CD14-positive monocyte (primary cell): Measurements from ENCODE around the gene TBC1D9B. TPM values are rescaled to one million over a fixed set of nuclear protein-coding genes. Genes with fewer than 3 reads are reported as not detected.

ENCODE experiments used
- DNase-seq, 3 donors: peaks; one replicate each; pipeline ENCODE4 v3.0.0-alpha.2; 2011 to 2022
- H2AFZ ChIP-seq: 2 replicates; pipeline ENCODE4 v1.6.0; 2012; ENCODE audit warnings: mild to moderate bottlenecking, low read depth, low read length, inconsistent platforms; ENCODE audit not compliant: insufficient read depth, poor library complexity, severe bottlenecking
- H3K27ac ChIP-seq, 2 donors: 1 replicate in 1 of 2; 2 replicates in 1 of 2; pipeline ENCODE4 v1.5.1; 2012 to 2013; ENCODE audit warnings: low read length in 2 of 2, control low read depth in 1 of 2, inconsistent platforms in 1 of 2, low read depth in 1 of 2, mild to moderate bottlenecking in 1 of 2
- H3K27me3 ChIP-seq, 2 donors: one replicate each; pipeline versions ENCODE4 v1.6.0 to v1.6.1; 2011 to 2013; ENCODE audit warnings: low read length in 2 of 2; ENCODE audit not compliant: control insufficient read depth in 2 of 2, insufficient read depth in 2 of 2
- H3K36me3 ChIP-seq, 2 donors: replicated peaks in 1 of 2; 1 replicate in 1 of 2; 2 replicates in 1 of 2; pipeline versions ENCODE4 v1.5.1 to v1.6.1; 2012 to 2013; ENCODE audit warnings: low read length in 2 of 2, control low read depth in 1 of 2, inconsistent platforms in 1 of 2, mild to moderate bottlenecking in 1 of 2; ENCODE audit not compliant: insufficient read depth in 2 of 2, control insufficient read depth in 1 of 2
- H3K4me1 ChIP-seq, 2 donors: 1 replicate in 1 of 2; 2 replicates in 1 of 2; pipeline versions ENCODE4 v1.5.1 to v1.6.1; 2012 to 2013; ENCODE audit warnings: low read length in 2 of 2, control low read depth in 1 of 2, inconsistent platforms in 1 of 2, mild to moderate bottlenecking in 1 of 2, moderate library complexity in 1 of 2; ENCODE audit not compliant: insufficient read depth in 2 of 2, control insufficient read depth in 1 of 2
- H3K4me2 ChIP-seq: replicated peaks from 2 replicates; pipeline ENCODE3; 2012; ENCODE audit warnings: low read length, moderate library complexity, mild to moderate bottlenecking; ENCODE audit not compliant: poor library complexity, severe bottlenecking; ENCODE audit errors: extremely low read depth
- H3K4me3 ChIP-seq, 3 experiments: fragments of 200-600 bp in 1 of 3; sonication (generic) in 1 of 3; replicated peaks in 1 of 3; 1 replicate in 2 of 3; 2 replicates in 1 of 3; pipeline ENCODE4 v1.5.1; 2011 to 2013; ENCODE audit warnings: low read length in 3 of 3, mild to moderate bottlenecking in 3 of 3, control low read depth in 2 of 3, low read depth in 2 of 3, inconsistent platforms in 1 of 3, moderate library complexity in 1 of 3
- H3K79me2 ChIP-seq: 2 replicates; pipeline ENCODE4 v1.6.0; 2012; ENCODE audit warnings: mild to moderate bottlenecking, control low read depth, inconsistent platforms, low read length, moderate library complexity; ENCODE audit not compliant: insufficient read depth
- H3K9ac ChIP-seq: 2 replicates; pipeline ENCODE4 v1.6.0; 2017; ENCODE audit warnings: low read length, mild to moderate bottlenecking; ENCODE audit not compliant: insufficient read depth, poor library complexity, severe bottlenecking
- H3K9me3 ChIP-seq, 2 donors: replicated peaks in 1 of 2; 1 replicate in 1 of 2; 2 replicates in 1 of 2; pipeline versions ENCODE4 v1.5.1 to v1.6.1; 2012 to 2013; ENCODE audit warnings: low read length in 2 of 2, control low read depth in 1 of 2; ENCODE audit not compliant: control insufficient read depth in 1 of 2, insufficient read depth in 1 of 2
- H4K20me1 ChIP-seq: 2 replicates; pipeline ENCODE4 v1.6.0; 2012; ENCODE audit warnings: mild to moderate bottlenecking, low read length, control low read depth, moderate library complexity; ENCODE audit not compliant: insufficient read depth
- H3K27ac Mint-ChIP-seq, 7 donors: one replicate each; pipeline ENCODE4 v1.8.0; 2020; ENCODE audit warnings: mild to moderate bottlenecking in 7 of 7, mixed read lengths in 7 of 7, moderate library complexity in 6 of 7, inconsistent platforms in 2 of 7
- H3K27me3 Mint-ChIP-seq, 3 donors: one replicate each; pipeline ENCODE4 v1.8.0; 2021 to 2022; ENCODE audit warnings: low read depth in 3 of 3, mild to moderate bottlenecking in 3 of 3, mixed read lengths in 3 of 3, moderate library complexity in 3 of 3, inconsistent platforms in 1 of 3
- H3K36me3 Mint-ChIP-seq, 2 donors: one replicate each; pipeline ENCODE4 v1.8.0; 2020; ENCODE audit warnings: mixed read lengths in 2 of 2, inconsistent platforms in 1 of 2, mild to moderate bottlenecking in 1 of 2
- H3K4me1 Mint-ChIP-seq: one replicate; pipeline ENCODE4 v1.8.0; 2020; ENCODE audit warnings: mild to moderate bottlenecking, mixed read lengths
- H3K4me3 Mint-ChIP-seq, 2 donors: one replicate each; pipeline ENCODE4 v1.8.0; 2020; ENCODE audit warnings: mild to moderate bottlenecking in 2 of 2, mixed read lengths in 2 of 2, moderate library complexity in 1 of 2
- H3K9me3 Mint-ChIP-seq, 7 donors: one replicate each; pipeline ENCODE4 v1.8.0; 2020 to 2022; ENCODE audit warnings: mixed read lengths in 7 of 7, mild to moderate bottlenecking in 6 of 7, moderate library complexity in 6 of 7, inconsistent platforms in 2 of 7
- whole genome bisulfite sequencing: methylation state at CpG from one replicate; pipeline ENCODE4 v1.1.5; 2013; ENCODE audit warnings: missing lambda C conversion rate; ENCODE audit not compliant: insufficient coverage; 5-methylcytosine and 5-hydroxymethylcytosine counted together
- intact Hi-C, 2 donors: fragments of 100-400 bp; cut with micrococcal nuclease; formaldehyde crosslinking; loops; one replicate each; pipeline versions ENCODE4 v1.15.0 to v1.15.1; 2023
- polyA plus RNA-seq, 3 donors: library from polyadenylated mRNA; depleted of rRNA in 1 of 3; unstranded in 2 of 3; stranded (reverse) in 1 of 3; fragments of 300-500 nt in 2 of 3; fragments of >200 nt in 1 of 3; fragmentation: Illumina TruSeq in 2 of 3; gene quantifications; 1 replicate in 2 of 3; 2 replicates in 1 of 3; pipeline ENCODE4 v1.2.3, GENCODE V29; 2012 to 2021
- TF ChIP-seq, protein P1 (sequence below): fragments of 200-600 bp; IDR thresholded peaks from one replicate; pipeline ENCODE4 v1.8.0; 2022; ENCODE audit warnings: antibody characterized with exemption, mild to moderate bottlenecking

Gene TBC1D9B
- polyA plus RNA-seq, 3 donors, result 13.4 to 116 (median 26.3) TPM

DNA sequence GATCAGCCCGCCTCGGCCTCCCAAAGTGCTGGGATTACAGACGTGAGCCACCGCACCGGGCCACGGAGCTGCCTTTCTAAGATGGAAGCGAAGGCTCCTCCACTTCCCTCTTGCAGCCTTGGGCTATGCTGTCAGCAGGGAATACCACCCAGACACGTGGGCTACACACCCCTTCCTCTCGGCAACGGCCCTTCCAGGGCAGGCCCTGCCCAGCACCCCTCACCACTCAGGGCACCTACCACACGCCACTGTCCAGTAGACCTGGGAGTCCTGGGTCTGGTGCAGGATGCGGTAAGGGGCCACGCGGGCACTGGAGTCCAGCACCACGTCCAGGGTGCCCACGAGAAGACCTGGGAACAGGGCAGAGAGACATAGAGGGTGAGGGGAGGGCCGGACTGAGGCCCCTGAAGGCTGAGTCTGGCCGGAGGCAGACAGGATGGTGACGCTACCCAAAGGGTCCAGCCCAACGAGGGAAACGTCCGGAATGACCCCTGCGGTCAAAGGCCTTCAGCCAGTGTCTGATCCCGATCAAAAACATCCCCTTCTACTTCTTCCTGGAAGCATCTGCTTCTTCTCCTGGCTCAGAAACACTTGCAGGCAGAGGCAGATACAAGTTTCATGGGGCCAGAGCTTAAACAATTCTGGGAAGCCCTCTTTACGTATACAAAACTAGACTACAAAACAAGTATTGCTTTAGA, 3.1 kb downstream of the TBC1D9B start:
- no peak overlapping the region for H3K4me3 ChIP-seq
- H3K27ac Mint-ChIP-seq, result peak overlapping the region in 4 of 7 donors; percentile 20 to 71 (median 56)
- peaks cover 47 to 56% of the 10 kb centered on the region in 2 donors for H3K36me3 Mint-ChIP-seq
- no peaks in the 10 kb centered on the region for H3K9me3 Mint-ChIP-seq
- H4K20me1 ChIP-seq, result peaks cover 57% of the 10 kb centered on the region
- no peaks in the 10 kb centered on the region for H3K27me3 ChIP-seq
- peaks cover 43 to 53% of the 10 kb centered on the region in 2 donors for H3K36me3 ChIP-seq
- no peak overlapping the region for H2AFZ ChIP-seq
- 90% methylated on average over 19 of the region's 25 CpGs for WGBS
- peaks cover 46% of the 10 kb centered on the region for H3K79me2 ChIP-seq
- intact Hi-C loops, result loop anchor here (1.0 to 10.0 kb wide), 3 partner anchors 60 to 102 kb away; no protein-coding TSS in a partner anchor
- peak overlapping the region in 1 of 2 donors; percentile 21 for H3K4me3 Mint-ChIP-seq
- no peak overlapping the region for H3K9ac ChIP-seq
- H3K27ac ChIP-seq, result peak overlapping the region in 1 of 2 donors; percentile 32
- no peaks in the 10 kb centered on the region for H3K9me3 ChIP-seq
- peaks cover 37% of the 10 kb centered on the region for H3K4me1 Mint-ChIP-seq
- TF ChIP-seq, protein P1, sequence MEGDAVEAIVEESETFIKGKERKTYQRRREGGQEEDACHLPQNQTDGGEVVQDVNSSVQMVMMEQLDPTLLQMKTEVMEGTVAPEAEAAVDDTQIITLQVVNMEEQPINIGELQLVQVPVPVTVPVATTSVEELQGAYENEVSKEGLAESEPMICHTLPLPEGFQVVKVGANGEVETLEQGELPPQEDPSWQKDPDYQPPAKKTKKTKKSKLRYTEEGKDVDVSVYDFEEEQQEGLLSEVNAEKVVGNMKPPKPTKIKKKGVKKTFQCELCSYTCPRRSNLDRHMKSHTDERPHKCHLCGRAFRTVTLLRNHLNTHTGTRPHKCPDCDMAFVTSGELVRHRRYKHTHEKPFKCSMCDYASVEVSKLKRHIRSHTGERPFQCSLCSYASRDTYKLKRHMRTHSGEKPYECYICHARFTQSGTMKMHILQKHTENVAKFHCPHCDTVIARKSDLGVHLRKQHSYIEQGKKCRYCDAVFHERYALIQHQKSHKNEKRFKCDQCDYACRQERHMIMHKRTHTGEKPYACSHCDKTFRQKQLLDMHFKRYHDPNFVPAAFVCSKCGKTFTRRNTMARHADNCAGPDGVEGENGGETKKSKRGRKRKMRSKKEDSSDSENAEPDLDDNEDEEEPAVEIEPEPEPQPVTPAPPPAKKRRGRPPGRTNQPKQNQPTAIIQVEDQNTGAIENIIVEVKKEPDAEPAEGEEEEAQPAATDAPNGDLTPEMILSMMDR, result no peak
- H3K4me1 ChIP-seq, result peaks cover 29 to 39% of the 10 kb centered on the region in 2 donors
- H3K27me3 Mint-ChIP-seq, result no peaks in the 10 kb centered on the region
- H3K4me2 ChIP-seq, result no peak overlapping the region
- no peak for DNase-seq

DNA sequence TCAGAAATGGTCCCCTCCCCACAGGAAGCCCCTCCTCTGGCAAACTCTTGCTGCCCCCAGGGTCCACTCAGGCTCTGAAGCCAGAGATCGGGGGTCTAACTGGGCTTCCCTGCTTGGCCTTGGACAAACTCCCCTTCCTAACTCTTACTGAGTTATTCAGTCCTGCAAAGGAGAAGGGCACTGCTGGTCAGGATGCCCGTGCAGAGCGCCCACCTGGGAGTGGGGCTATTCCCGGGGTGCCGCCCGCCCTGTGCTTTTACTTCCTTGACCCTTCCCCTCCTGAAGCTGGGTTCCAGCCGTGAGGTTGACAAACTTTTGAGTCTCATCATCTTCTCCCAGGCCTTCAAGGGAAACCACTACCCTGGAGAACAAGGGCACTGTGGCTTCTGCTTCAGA, 4.9 kb downstream of the TBC1D9B start:
- H3K27me3 Mint-ChIP-seq, result peaks cover 0 to 1% (median 0%) of the 10 kb centered on the region in 3 donors
- H3K9me3 ChIP-seq, result no peaks in the 10 kb centered on the region
- H3K36me3 ChIP-seq, result peaks cover 57 to 71% of the 10 kb centered on the region in 2 donors
- peaks cover 60 to 75% of the 10 kb centered on the region in 2 donors for H3K36me3 Mint-ChIP-seq
- H3K9me3 Mint-ChIP-seq, result no peaks in the 10 kb centered on the region
- WGBS, result 100% methylated on average over 1 of the region's 7 CpGs
- H3K4me2 ChIP-seq, result no peak overlapping the region
- TF ChIP-seq, protein P1, result no peak
- intact Hi-C loops, result loop anchor here in 1 of 2 donors (10.0 kb wide), 1 partner anchor 58 kb away; no protein-coding TSS in a partner anchor
- H3K9ac ChIP-seq, result no peak overlapping the region
- H3K27ac Mint-ChIP-seq, result peak overlapping the region in 3 of 7 donors; percentile 12 to 75 (median 42)
- H3K4me3 Mint-ChIP-seq, result no peak overlapping the region
- no peak for DNase-seq
- peaks cover 46% of the 10 kb centered on the region for H3K79me2 ChIP-seq
- H3K4me1 ChIP-seq, result peaks cover 16 to 24% of the 10 kb centered on the region in 2 donors
- H4K20me1 ChIP-seq, result peaks cover 58% of the 10 kb centered on the region
- H3K27me3 ChIP-seq, result no peaks in the 10 kb centered on the region
- peaks cover 25% of the 10 kb centered on the region for H3K4me1 Mint-ChIP-seq
- H2AFZ ChIP-seq, result no peak overlapping the region
- H3K27ac ChIP-seq, result no peak overlapping the region
- H3K4me3 ChIP-seq, result no peak overlapping the region
